ENCODE data around the gene TMEM119.

The TMEM119 gene

DNA sequence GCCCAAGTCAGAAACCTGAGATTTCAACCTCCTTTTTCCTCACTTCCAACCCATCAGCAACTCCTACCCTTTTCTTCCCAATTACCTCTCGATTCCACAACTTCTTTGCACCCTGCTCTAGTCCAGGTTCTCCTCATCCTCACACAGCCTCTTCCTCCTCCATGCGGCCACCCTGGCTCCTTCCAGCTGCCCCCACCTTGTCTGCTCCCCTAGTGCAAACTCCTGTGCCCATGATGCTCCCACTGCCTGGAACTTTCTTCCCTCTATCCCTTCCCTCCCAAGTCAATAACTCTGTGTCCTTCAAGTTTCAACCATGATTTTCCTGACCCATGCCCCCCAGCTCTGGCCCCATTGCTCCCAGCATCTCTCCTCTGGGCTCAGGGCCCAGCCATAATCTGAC is 18.5 kb upstream of the TMEM119 start:
- no peaks in the 10 kb centered on the region for H3K9me3 ChIP-seq
- DNase-seq = no peak
- H3K4me1 ChIP-seq = no peaks in the 10 kb centered on the region
- H3K36me3 ChIP-seq = no peaks in the 10 kb centered on the region
- H3K27me3 ChIP-seq = no peaks in the 10 kb centered on the region
- no peak overlapping the region for H3K4me3 ChIP-seq (ENCODE audit: low read depth, low read length)
- TF ChIP-seq, protein P1, sequence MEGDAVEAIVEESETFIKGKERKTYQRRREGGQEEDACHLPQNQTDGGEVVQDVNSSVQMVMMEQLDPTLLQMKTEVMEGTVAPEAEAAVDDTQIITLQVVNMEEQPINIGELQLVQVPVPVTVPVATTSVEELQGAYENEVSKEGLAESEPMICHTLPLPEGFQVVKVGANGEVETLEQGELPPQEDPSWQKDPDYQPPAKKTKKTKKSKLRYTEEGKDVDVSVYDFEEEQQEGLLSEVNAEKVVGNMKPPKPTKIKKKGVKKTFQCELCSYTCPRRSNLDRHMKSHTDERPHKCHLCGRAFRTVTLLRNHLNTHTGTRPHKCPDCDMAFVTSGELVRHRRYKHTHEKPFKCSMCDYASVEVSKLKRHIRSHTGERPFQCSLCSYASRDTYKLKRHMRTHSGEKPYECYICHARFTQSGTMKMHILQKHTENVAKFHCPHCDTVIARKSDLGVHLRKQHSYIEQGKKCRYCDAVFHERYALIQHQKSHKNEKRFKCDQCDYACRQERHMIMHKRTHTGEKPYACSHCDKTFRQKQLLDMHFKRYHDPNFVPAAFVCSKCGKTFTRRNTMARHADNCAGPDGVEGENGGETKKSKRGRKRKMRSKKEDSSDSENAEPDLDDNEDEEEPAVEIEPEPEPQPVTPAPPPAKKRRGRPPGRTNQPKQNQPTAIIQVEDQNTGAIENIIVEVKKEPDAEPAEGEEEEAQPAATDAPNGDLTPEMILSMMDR (IDR thresholded peaks at IDR 0.05; ENCODE audit: low read depth, low read length) = no peak

DNA sequence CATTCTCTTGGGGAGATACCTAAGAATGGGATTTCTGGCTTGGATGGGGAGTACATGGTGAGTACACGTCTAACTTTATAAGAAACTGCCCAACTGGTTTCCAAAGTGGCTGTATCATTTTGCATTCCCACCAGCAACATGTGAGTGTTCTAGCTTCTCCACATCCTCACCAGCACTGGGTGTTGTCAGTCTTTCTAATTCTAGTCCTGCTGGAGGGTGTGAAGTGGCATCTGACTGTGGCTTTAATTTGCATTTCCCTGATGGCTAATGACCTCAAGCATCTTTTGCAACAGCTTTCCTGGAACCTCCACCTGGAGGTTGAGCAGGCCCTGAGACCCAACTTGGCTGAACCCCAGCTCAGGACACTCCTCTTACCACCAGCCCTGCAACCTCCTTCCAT is 18.0 kb upstream of the TMEM119 start:
- TF ChIP-seq, protein P1 (IDR thresholded peaks at IDR 0.05; ENCODE audit: low read depth, low read length) = no peak
- no peak overlapping the region for H3K4me3 ChIP-seq (ENCODE audit: low read depth, low read length)

DNA sequence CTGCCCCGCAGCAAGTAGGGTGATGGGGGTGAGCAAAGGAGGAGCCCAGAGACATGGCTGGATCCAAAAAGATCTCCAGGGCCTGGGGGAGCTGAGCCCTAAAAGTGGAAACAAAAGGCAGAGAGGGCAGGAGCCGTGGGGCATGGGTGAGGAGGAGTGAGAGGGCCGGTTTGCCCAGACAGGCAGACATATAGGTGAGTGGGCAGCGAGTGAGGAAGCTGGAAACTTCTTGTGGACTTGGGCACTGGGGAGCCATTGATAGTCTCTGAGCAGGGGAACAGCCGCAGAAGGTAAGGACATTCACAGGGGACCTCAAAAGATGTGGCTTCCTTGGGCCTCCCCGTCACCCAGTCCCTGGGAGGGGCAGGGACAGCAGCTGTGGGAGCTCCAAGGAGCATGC is 16.8 kb upstream of the TMEM119 start:
- TF ChIP-seq, protein P1 (IDR thresholded peaks at IDR 0.05; ENCODE audit: low read depth, low read length) = no peak
- no peak for DNase-seq
- H3K27me3 ChIP-seq = no peaks in the 10 kb centered on the region
- no peak overlapping the region for H3K4me3 ChIP-seq (ENCODE audit: low read depth, low read length)
- no peaks in the 10 kb centered on the region for H3K9me3 ChIP-seq
- no peaks in the 10 kb centered on the region for H3K4me1 ChIP-seq
- no peaks in the 10 kb centered on the region for H3K36me3 ChIP-seq

More for the DNA sequence above, 18.0 kb upstream of the TMEM119 start:
- Histone ChIP-seq H3K4me1 (no peaks in the 10 kb centered on the region), H3K27me3 (no peaks in the 10 kb centered on the region), H3K9me3 (no peaks in the 10 kb centered on the region), H3K36me3 (no peaks in the 10 kb centered on the region)
- DNase-seq = no peak

DNA sequence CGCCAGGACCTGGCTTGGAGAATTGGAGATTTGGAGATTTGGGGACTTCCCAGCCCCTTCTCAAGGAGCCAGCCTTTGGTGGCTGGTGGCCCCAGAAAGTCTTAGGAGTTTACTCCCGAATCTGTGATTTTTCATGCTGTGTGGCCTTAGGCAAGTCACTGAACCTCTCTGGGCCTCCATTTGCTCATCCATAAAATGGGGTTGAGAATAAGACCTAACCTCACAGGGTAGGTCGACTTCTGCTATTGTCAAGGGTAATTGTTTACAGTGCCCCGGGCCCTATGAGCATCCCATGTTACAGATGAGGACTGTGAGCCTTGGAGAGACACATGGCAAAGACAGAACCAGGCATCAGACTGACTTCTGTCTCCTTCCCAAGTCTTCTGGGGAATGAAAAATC is 16.2 kb upstream of the TMEM119 start:
- no peak for DNase-seq
- no peak overlapping the region for H3K4me3 ChIP-seq (ENCODE audit: low read depth, low read length)
- no peaks in the 10 kb centered on the region for H3K4me1 ChIP-seq
- no peaks in the 10 kb centered on the region for H3K9me3 ChIP-seq
- no peaks in the 10 kb centered on the region for H3K27me3 ChIP-seq
- no peaks in the 10 kb centered on the region for H3K36me3 ChIP-seq
- TF ChIP-seq, protein P1 (IDR thresholded peaks at IDR 0.05; ENCODE audit: low read depth, low read length) = no peak

DNA sequence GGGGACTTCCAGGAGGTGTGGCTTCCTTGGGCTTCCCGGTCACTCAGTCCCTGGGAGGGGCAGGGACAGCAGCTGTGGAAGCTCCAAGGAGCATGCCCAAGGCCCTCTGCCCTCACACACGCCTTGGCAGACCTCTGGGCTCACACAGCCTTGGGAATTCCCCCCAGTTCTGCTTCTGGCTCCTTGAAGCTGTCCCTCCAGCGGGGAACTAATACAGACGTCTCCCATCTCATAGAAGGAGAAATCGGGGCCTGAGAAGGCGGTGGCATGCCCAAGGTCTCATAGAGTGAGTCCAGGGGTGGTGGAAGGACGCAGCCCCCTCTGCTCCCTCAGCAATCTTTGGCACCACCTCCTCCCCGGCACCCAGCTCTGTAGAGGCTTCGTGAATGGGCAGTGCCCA is 15.7 kb upstream of the TMEM119 start:
- DNase-seq = no peak

DNA sequence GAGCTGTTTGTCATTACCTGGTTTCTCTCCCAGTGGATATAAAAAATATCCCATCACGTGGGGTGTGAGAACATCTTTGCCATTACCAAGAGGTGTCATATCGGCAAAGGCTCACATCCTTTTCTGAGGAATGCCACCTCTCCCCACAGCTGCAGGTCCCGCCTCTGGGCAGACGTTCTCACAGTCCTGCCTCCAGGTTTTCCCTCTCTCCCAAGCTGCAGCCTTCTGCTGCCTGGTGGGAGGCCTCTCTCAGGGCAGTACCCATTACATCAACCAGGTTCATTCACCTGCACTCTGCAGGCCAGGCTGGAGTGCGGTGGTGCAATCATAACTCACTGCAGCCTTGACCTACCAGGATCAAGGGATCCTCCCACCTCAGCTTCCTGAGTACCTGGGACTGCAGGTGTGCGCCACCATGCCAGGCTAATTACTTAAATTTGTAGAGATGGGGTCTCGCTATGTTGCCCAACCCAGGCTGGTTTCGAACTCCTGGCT is 15.0 kb upstream of the TMEM119 start:
- no peaks in the 10 kb centered on the region for H3K4me1 ChIP-seq
- TF ChIP-seq, protein P1 (IDR thresholded peaks at IDR 0.05; ENCODE audit: low read depth, low read length) = no peak
- no peak for DNase-seq

More for the DNA sequence above, 15.7 kb upstream of the TMEM119 start:
- Histone ChIP-seq H3K27me3 (no peaks in the 10 kb centered on the region), H3K9me3 (no peaks in the 10 kb centered on the region), H3K36me3 (no peaks in the 10 kb centered on the region), H3K4me1 (no peaks in the 10 kb centered on the region), H3K4me3 (ENCODE audit: low read depth, low read length) (no peak overlapping the region)
- TF ChIP-seq, protein P1 (IDR thresholded peaks at IDR 0.05; ENCODE audit: low read depth, low read length) = no peak

More for the DNA sequence above, 15.0 kb upstream of the TMEM119 start:
- H3K9me3 ChIP-seq = no peaks in the 10 kb centered on the region
- no peak overlapping the region for H3K4me3 ChIP-seq (ENCODE audit: low read depth, low read length)
- no peaks in the 10 kb centered on the region for H3K36me3 ChIP-seq
- no peaks in the 10 kb centered on the region for H3K27me3 ChIP-seq

Data from BE2C (cell line).